Stimulated activated naive B cell treated with anti-CD40 and anti-IgM and Interleukin-4, amounts not matched to agents 10 μg/mL and 1 μg/mL and 100 μg/mL, for 72 hours (primary cell): ENCODE data around the gene ITPK1.

ENCODE experiments used
- ATAC-seq, 2 donors: fragments of 150-1000 bp; cut with Tn5 transposase; replicated peaks; 2 replicates each; pipeline ENCODE4 v1.10.0; 2021; ENCODE audit warnings: moderate library complexity in 1 of 2
- DNase-seq: peaks from one replicate; pipeline ENCODE4 v3.0.0; 2021
- H3K27ac Mint-ChIP-seq: one replicate; pipeline ENCODE4 v1.8.0; 2022; ENCODE audit warnings: mild to moderate bottlenecking, mixed read lengths
- H3K27me3 Mint-ChIP-seq, 2 donors: one replicate each; pipeline ENCODE4 v1.8.0; 2022; ENCODE audit warnings: mixed read lengths in 2 of 2
- H3K36me3 Mint-ChIP-seq, 2 donors: one replicate each; pipeline ENCODE4 v1.8.0; 2022; ENCODE audit warnings: mixed read lengths in 2 of 2, mild to moderate bottlenecking in 1 of 2
- H3K4me1 Mint-ChIP-seq, 2 donors: one replicate each; pipeline ENCODE4 v1.8.0; 2022; ENCODE audit warnings: mixed read lengths in 2 of 2, mild to moderate bottlenecking in 1 of 2
- H3K4me3 Mint-ChIP-seq, 2 donors: one replicate each; pipeline ENCODE4 v1.8.0; 2022; ENCODE audit warnings: mild to moderate bottlenecking in 2 of 2, mixed read lengths in 2 of 2, moderate library complexity in 1 of 2
- H3K9me3 Mint-ChIP-seq, 2 donors: one replicate each; pipeline ENCODE4 v1.8.0; 2022; ENCODE audit warnings: mixed read lengths in 2 of 2, mild to moderate bottlenecking in 1 of 2

ITPK1 gene

GRCh38 chr14:92974541-92975345, 141.0 kb downstream of the ITPK1 start:
- Mint-ChIP-seq H3K4me3 (no peak overlapping the region), H3K4me1 (peaks cover 12 to 31% of the 10 kb centered on the region in 2 donors), H3K9me3 (peaks cover 22 to 25% of the 10 kb centered on the region in 2 donors), H3K27ac (no peak overlapping the region), H3K27me3 (no peaks in the 10 kb centered on the region), H3K36me3 (peaks cover 65 to 78% of the 10 kb centered on the region in 2 donors)
- DNase-seq (no peak), ATAC-seq (no peak)

- peaks cover 59 to 75% of the 10 kb centered on the region in 2 donors for H3K36me3 Mint-ChIP-seq
- H3K27me3 Mint-ChIP-seq: no peaks in the 10 kb centered on the region
- H3K27ac Mint-ChIP-seq: no peak overlapping the region
- ATAC-seq (no peak), DNase-seq (no peak)
- peaks cover 18% of the 10 kb centered on the region in 2 donors for H3K9me3 Mint-ChIP-seq
- H3K4me3 Mint-ChIP-seq: no peak overlapping the region
- peaks cover 10 to 24% of the 10 kb centered on the region in 2 donors for H3K4me1 Mint-ChIP-seq
Measured at GRCh38 chr14:92973798-92974372, 141.8 kb downstream of the ITPK1 start.

- Mint-ChIP-seq H3K9me3 (peaks cover 18% of the 10 kb centered on the region in 2 donors), H3K36me3 (peaks cover 54 to 73% of the 10 kb centered on the region in 2 donors), H3K4me3 (no peak overlapping the region), H3K4me1 (peaks cover 10 to 21% of the 10 kb centered on the region in 2 donors), H3K27ac (no peak overlapping the region), H3K27me3 (no peaks in the 10 kb centered on the region)
- DNase-seq (no peak), ATAC-seq (peak; percentile 36 to 39)
Measured at GRCh38 chr14:92973261-92973797, 142.4 kb downstream of the ITPK1 start.

- Mint-ChIP-seq H3K4me3 (no peak overlapping the region), H3K9me3 (peaks cover 8 to 11% of the 10 kb centered on the region in 2 donors), H3K36me3 (peaks cover 48 to 66% of the 10 kb centered on the region in 2 donors), H3K27ac (no peak overlapping the region), H3K4me1 (peaks cover 2 to 17% of the 10 kb centered on the region in 2 donors), H3K27me3 (no peaks in the 10 kb centered on the region)
- no peak for DNase-seq
- ATAC-seq: no peak
Measured at GRCh38 chr14:92971601-92972180, 144.0 kb downstream of the ITPK1 start.

- Mint-ChIP-seq H3K9me3 (peaks cover 4 to 5% of the 10 kb centered on the region in 2 donors), H3K4me1 (peaks cover 4 to 21% of the 10 kb centered on the region in 2 donors), H3K4me3 (no peak overlapping the region), H3K27me3 (no peaks in the 10 kb centered on the region), H3K36me3 (peaks cover 34 to 57% of the 10 kb centered on the region in 2 donors), H3K27ac (peak overlapping the region; percentile 73)
- ATAC-seq (no peak), DNase-seq (no peak)
Measured at GRCh38 chr14:92970271-92970670, 145.5 kb downstream of the ITPK1 start.

- DNase-seq: no peak
- H3K36me3 Mint-ChIP-seq: peaks cover 33 to 53% of the 10 kb centered on the region in 2 donors
- ATAC-seq: no peak
- peaks cover 8 to 25% of the 10 kb centered on the region in 2 donors for H3K4me1 Mint-ChIP-seq
- no peaks in the 10 kb centered on the region for H3K27me3 Mint-ChIP-seq
- no peak overlapping the region for H3K27ac Mint-ChIP-seq
- peaks cover 4 to 5% of the 10 kb centered on the region in 2 donors for H3K9me3 Mint-ChIP-seq
- H3K4me3 Mint-ChIP-seq: no peak overlapping the region
Measured at GRCh38 chr14:92969871-92970270, 145.9 kb downstream of the ITPK1 start.

- Mint-ChIP-seq H3K36me3 (peaks cover 30 to 48% of the 10 kb centered on the region in 2 donors), H3K9me3 (peaks cover 4 to 5% of the 10 kb centered on the region in 2 donors)
Measured at GRCh38 chr14:92969430-92969829, 146.3 kb downstream of the ITPK1 start.

GRCh38 chr14:92968291-92969020, 147.3 kb downstream of the ITPK1 start:
- H3K36me3 Mint-ChIP-seq: peaks cover 22 to 42% of the 10 kb centered on the region in 2 donors
- no peak for ATAC-seq
- H3K4me1 Mint-ChIP-seq: peaks cover 9 to 29% of the 10 kb centered on the region in 2 donors
- no peak overlapping the region for H3K27ac Mint-ChIP-seq
- peaks cover 4 to 5% of the 10 kb centered on the region in 2 donors for H3K9me3 Mint-ChIP-seq
- no peaks in the 10 kb centered on the region for H3K27me3 Mint-ChIP-seq
- H3K4me3 Mint-ChIP-seq: no peak overlapping the region
- no peak for DNase-seq

More at GRCh38 chr14:92969430-92969829, 146.3 kb downstream of the ITPK1 start:
- no peak for ATAC-seq
- H3K27me3 Mint-ChIP-seq: no peaks in the 10 kb centered on the region
- no peak overlapping the region for H3K27ac Mint-ChIP-seq
- H3K4me1 Mint-ChIP-seq: peaks cover 8 to 29% of the 10 kb centered on the region in 2 donors
- no peak overlapping the region for H3K4me3 Mint-ChIP-seq
- no peak for DNase-seq

GRCh38 chr14:92967346-92967926, 148.3 kb downstream of the ITPK1 start:
- DNase-seq (no peak), ATAC-seq (no peak)
- H3K4me1 Mint-ChIP-seq: peaks cover 10 to 29% of the 10 kb centered on the region in 2 donors
- H3K27me3 Mint-ChIP-seq: no peaks in the 10 kb centered on the region
- no peak overlapping the region for H3K4me3 Mint-ChIP-seq
- H3K9me3 Mint-ChIP-seq: peaks cover 4% of the 10 kb centered on the region in 2 donors
- H3K36me3 Mint-ChIP-seq: peaks cover 20 to 34% of the 10 kb centered on the region in 2 donors
- H3K27ac Mint-ChIP-seq: no peak overlapping the region

- Mint-ChIP-seq H3K4me1 (peaks cover 8 to 17% of the 10 kb centered on the region in 2 donors), H3K27me3 (no peaks in the 10 kb centered on the region), H3K4me3 (no peak overlapping the region), H3K36me3 (peaks cover 24 to 32% of the 10 kb centered on the region in 2 donors), H3K9me3 (peaks cover 4% of the 10 kb centered on the region in 2 donors), H3K27ac (no peak overlapping the region)
- ATAC-seq (no peak), DNase-seq (no peak)
Measured at GRCh38 chr14:92965281-92965680, 150.4 kb downstream of the ITPK1 start.

GRCh38 chr14:92964124-92965109, 151.3 kb downstream of the ITPK1 start:
- Mint-ChIP-seq H3K4me1 (peaks cover 8 to 17% of the 10 kb centered on the region in 2 donors), H3K27ac (no peak overlapping the region), H3K36me3 (peaks cover 23 to 31% of the 10 kb centered on the region in 2 donors), H3K9me3 (peaks cover 4% of the 10 kb centered on the region in 2 donors), H3K4me3 (no peak overlapping the region), H3K27me3 (no peaks in the 10 kb centered on the region)
- no peak for ATAC-seq
- DNase-seq: no peak

GRCh38 chr14:92963301-92964123, 152.2 kb downstream of the ITPK1 start:
- DNase-seq: no peak

More at GRCh38 chr14:92963301-92964123, 152.2 kb downstream of the ITPK1 start:
- H3K9me3 Mint-ChIP-seq: peaks cover 4% of the 10 kb centered on the region in 2 donors
- H3K27me3 Mint-ChIP-seq: no peaks in the 10 kb centered on the region
- H3K4me1 Mint-ChIP-seq: peaks cover 8 to 17% of the 10 kb centered on the region in 2 donors
- H3K27ac Mint-ChIP-seq: peak overlapping the region; percentile 31
- no peak overlapping the region for H3K4me3 Mint-ChIP-seq
- H3K36me3 Mint-ChIP-seq: peaks cover 22 to 27% of the 10 kb centered on the region in 2 donors
- ATAC-seq: no peak
